ENCODE data around the gene RGPD6.
"Not testable (repeated sequence)": the region's sequence is repeated elsewhere in the genome, so short reads cannot be mapped to it uniquely, and the experiment has no call there.

Gene RGPD6

DNA sequence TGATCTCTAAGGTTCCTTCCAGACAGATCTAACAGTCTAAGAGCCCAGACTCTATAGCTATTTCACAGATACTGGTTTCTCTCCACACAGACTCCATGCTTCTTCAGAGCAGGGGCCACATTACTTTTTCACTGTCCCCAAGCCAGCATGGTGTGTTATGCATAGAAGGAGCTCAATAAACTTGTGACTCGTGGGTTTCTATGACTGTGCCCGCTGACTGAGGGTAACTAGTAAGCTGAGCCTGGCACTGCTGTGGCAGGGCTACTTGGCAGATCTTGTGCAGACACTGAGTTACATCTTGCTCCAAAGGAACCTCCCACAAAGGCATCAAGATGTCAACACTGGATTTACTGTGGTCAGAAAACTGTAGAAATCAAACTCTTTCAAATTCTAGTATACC lies 15.0 kb upstream of the RGPD6 start:
- H3K4me2 ChIP-seq (ENCODE audit: low read length); H3K4me1 ChIP-seq (ENCODE audit: low read length); H4K20me1 ChIP-seq (ENCODE audit: insufficient read depth, low read length); H3K27ac ChIP-seq (ENCODE audit: low read length); H3K9me3 ChIP-seq (ENCODE audit: insufficient read depth, low read length); H3K36me3 ChIP-seq (replicated peaks; ENCODE audit: low read depth, low read length); H3K4me3 ChIP-seq (ENCODE audit: low read length); H3K79me2 ChIP-seq (ENCODE audit: low read length); H3K9ac ChIP-seq (ENCODE audit: low read length); H2AFZ ChIP-seq (ENCODE audit: low read depth, low read length); H3K27me3 ChIP-seq (ENCODE audit: low read depth, low read length): not testable (repeated sequence)

DNA sequence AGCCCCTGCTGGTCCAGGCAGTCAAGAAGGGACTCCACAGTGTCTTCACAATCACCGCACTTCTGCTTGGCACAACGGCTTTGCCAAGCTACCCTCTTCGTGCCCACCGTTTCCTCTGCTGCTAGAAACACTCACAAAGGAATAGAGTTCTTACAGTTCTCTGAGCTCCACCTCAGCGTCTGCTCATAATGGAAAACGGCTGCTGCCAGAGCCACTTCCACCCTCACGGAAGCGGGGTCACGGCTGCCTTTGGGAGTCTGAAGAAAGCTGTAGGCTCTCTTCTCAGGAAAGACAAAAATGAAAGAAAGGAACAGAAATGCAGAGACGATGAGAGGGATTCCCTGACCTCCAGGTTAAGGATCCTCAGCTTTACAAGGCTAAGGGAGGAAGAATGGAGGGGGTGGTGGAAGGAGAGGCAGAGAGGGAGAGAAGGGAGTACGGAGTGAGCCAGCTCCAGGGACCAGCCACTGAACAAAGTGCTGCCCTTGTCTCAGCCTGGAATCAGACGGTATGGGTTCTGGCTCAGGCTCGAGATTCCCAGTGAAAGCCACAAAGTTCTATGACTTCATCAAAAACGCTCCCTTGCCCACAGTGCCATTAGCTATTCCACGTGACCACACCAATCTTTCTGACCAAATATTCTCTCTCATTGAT lies 12.8 kb upstream of the RGPD6 start:
- H3K27me3 ChIP-seq (ENCODE audit: low read depth, low read length); H4K20me1 ChIP-seq (ENCODE audit: insufficient read depth, low read length); H3K9me3 ChIP-seq (ENCODE audit: insufficient read depth, low read length); H3K9ac ChIP-seq (ENCODE audit: low read length); H3K4me1 ChIP-seq (ENCODE audit: low read length); H3K79me2 ChIP-seq (ENCODE audit: low read length); H3K4me3 ChIP-seq (ENCODE audit: low read length); H3K36me3 ChIP-seq (replicated peaks; ENCODE audit: low read depth, low read length); H2AFZ ChIP-seq (ENCODE audit: low read depth, low read length); H3K27ac ChIP-seq (ENCODE audit: low read length); H3K4me2 ChIP-seq (ENCODE audit: low read length): not testable (repeated sequence)

GRCh38 chr2:110588520-110588919 lies 11.5 kb upstream of the RGPD6 start:
- not testable (repeated sequence) for H2AFZ ChIP-seq (ENCODE audit: low read depth, low read length); H3K9me3 ChIP-seq (ENCODE audit: insufficient read depth, low read length); H3K4me2 ChIP-seq (ENCODE audit: low read length); H3K36me3 ChIP-seq (replicated peaks; ENCODE audit: low read depth, low read length); H4K20me1 ChIP-seq (ENCODE audit: insufficient read depth, low read length); H3K27me3 ChIP-seq (ENCODE audit: low read depth, low read length); H3K4me1 ChIP-seq (ENCODE audit: low read length); H3K79me2 ChIP-seq (ENCODE audit: low read length); H3K4me3 ChIP-seq (ENCODE audit: low read length); H3K9ac ChIP-seq (ENCODE audit: low read length); H3K27ac ChIP-seq (ENCODE audit: low read length)

- H3K4me3 ChIP-seq (ENCODE audit: low read length); H4K20me1 ChIP-seq (ENCODE audit: insufficient read depth, low read length); H3K9ac ChIP-seq (ENCODE audit: low read length); H3K36me3 ChIP-seq (replicated peaks; ENCODE audit: low read depth, low read length); H3K27ac ChIP-seq (ENCODE audit: low read length); H3K27me3 ChIP-seq (ENCODE audit: low read depth, low read length); H3K9me3 ChIP-seq (ENCODE audit: insufficient read depth, low read length); H3K4me1 ChIP-seq (ENCODE audit: low read length); H2AFZ ChIP-seq (ENCODE audit: low read depth, low read length); H3K79me2 ChIP-seq (ENCODE audit: low read length); H3K4me2 ChIP-seq (ENCODE audit: low read length): not testable (repeated sequence)
These were observed 2.4 kb upstream of the RGPD6 start for GRCh38 chr2:110579216-110579965.

DNA sequence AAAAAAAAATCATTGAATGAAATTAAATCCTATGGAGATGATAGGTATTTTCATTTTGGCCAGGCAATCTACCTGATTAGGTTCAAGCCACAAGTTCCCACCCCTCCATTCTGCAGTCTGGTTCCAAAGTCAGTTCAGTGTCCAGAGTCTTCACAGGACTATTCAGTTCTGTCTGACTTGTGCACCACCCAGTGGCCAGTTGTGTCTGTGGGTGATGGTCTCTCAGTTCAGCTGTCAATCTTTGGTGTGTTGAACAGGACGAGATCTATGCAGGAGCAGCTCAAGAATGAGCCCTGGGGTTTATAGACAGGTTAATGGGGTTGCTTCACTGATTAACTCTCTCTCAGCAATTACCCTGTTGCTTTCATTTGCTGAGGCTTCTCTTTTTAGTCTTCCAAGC lies 1.4 kb upstream of the RGPD6 start:
- not testable (repeated sequence) for H2AFZ ChIP-seq (ENCODE audit: low read depth, low read length); H3K79me2 ChIP-seq (ENCODE audit: low read length); H3K9me3 ChIP-seq (ENCODE audit: insufficient read depth, low read length); H3K36me3 ChIP-seq (replicated peaks; ENCODE audit: low read depth, low read length); H3K4me2 ChIP-seq (ENCODE audit: low read length); H3K27ac ChIP-seq (ENCODE audit: low read length); H4K20me1 ChIP-seq (ENCODE audit: insufficient read depth, low read length); H3K4me1 ChIP-seq (ENCODE audit: low read length); H3K4me3 ChIP-seq (ENCODE audit: low read length); H3K27me3 ChIP-seq (ENCODE audit: low read depth, low read length); H3K9ac ChIP-seq (ENCODE audit: low read length)

- not testable (repeated sequence) for H3K4me3 ChIP-seq (ENCODE audit: low read length); H4K20me1 ChIP-seq (ENCODE audit: insufficient read depth, low read length); H3K27me3 ChIP-seq (ENCODE audit: low read depth, low read length); H3K79me2 ChIP-seq (ENCODE audit: low read length); H2AFZ ChIP-seq (ENCODE audit: low read depth, low read length); H3K36me3 ChIP-seq (replicated peaks; ENCODE audit: low read depth, low read length); H3K27ac ChIP-seq (ENCODE audit: low read length); H3K9ac ChIP-seq (ENCODE audit: low read length); H3K4me2 ChIP-seq (ENCODE audit: low read length); H3K9me3 ChIP-seq (ENCODE audit: insufficient read depth, low read length); H3K4me1 ChIP-seq (ENCODE audit: low read length)
These were observed 77.2 kb downstream of the RGPD6 start for GRCh38 chr2:110499755-110500377.

DNA sequence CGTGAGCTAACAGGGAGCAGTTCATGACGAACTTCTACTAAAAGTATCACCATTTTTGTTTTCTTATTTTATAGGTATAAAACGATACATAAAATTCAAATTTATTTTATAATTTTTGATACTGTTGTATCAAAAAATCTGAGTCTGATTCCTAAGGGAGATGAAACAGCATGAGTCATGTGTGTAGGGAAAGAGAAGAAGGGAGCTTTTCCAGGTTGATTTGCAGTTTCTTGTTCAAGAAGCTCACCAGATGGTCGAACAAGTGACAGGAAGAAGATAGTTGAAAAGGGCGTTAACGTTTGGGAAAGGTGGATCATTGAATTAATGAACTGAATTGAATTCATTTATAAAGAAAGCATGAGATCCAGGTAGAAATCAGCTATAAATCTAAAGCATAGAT lies 81.0 kb downstream of the RGPD6 start:
- H3K4me3 ChIP-seq (ENCODE audit: low read length); H3K4me1 ChIP-seq (ENCODE audit: low read length); H3K79me2 ChIP-seq (ENCODE audit: low read length); H3K4me2 ChIP-seq (ENCODE audit: low read length); H3K9ac ChIP-seq (ENCODE audit: low read length); H3K27me3 ChIP-seq (ENCODE audit: low read depth, low read length); H3K9me3 ChIP-seq (ENCODE audit: insufficient read depth, low read length); H2AFZ ChIP-seq (ENCODE audit: low read depth, low read length); H4K20me1 ChIP-seq (ENCODE audit: insufficient read depth, low read length); H3K27ac ChIP-seq (ENCODE audit: low read length); H3K36me3 ChIP-seq (replicated peaks; ENCODE audit: low read depth, low read length): not testable (repeated sequence)

GRCh38 chr2:110494488-110494887 lies 82.5 kb downstream of the RGPD6 start:
- H3K9me3 ChIP-seq (ENCODE audit: insufficient read depth, low read length); H3K36me3 ChIP-seq (replicated peaks; ENCODE audit: low read depth, low read length); H3K4me3 ChIP-seq (ENCODE audit: low read length); H4K20me1 ChIP-seq (ENCODE audit: insufficient read depth, low read length); H3K4me1 ChIP-seq (ENCODE audit: low read length); H3K9ac ChIP-seq (ENCODE audit: low read length); H3K27ac ChIP-seq (ENCODE audit: low read length); H3K27me3 ChIP-seq (ENCODE audit: low read depth, low read length); H3K79me2 ChIP-seq (ENCODE audit: low read length); H2AFZ ChIP-seq (ENCODE audit: low read depth, low read length); H3K4me2 ChIP-seq (ENCODE audit: low read length): not testable (repeated sequence)

DNA sequence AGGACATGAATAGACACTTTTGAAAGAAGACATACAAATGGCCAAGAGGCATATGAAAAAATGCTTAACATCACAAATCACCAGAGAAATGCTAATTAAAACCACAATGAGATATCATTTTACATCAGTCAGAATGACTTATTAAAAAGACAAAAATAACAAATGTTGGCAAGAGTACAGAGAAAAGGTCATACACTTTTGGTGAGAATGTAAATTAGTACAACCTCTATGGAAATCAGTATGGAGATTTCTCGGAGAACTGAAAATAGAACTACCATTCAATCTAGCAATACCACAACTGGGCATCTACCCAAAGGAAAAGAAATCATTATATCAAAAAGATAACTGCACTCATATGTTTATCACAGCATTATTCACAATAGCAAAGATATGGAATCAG lies 88.0 kb downstream of the RGPD6 start:
- not testable (repeated sequence) for H3K4me1 ChIP-seq (ENCODE audit: low read length); H2AFZ ChIP-seq (ENCODE audit: low read depth, low read length); H3K79me2 ChIP-seq (ENCODE audit: low read length); H3K9me3 ChIP-seq (ENCODE audit: insufficient read depth, low read length); H4K20me1 ChIP-seq (ENCODE audit: insufficient read depth, low read length); H3K27ac ChIP-seq (ENCODE audit: low read length); H3K36me3 ChIP-seq (replicated peaks; ENCODE audit: low read depth, low read length); H3K27me3 ChIP-seq (ENCODE audit: low read depth, low read length); H3K4me2 ChIP-seq (ENCODE audit: low read length); H3K4me3 ChIP-seq (ENCODE audit: low read length); H3K9ac ChIP-seq (ENCODE audit: low read length)
